Spinal cord (tissue), 10 donors: ENCODE results near the gene IL21R. TPM values are rescaled to one million over a fixed set of nuclear protein-coding genes. Genes with fewer than 3 reads are reported as not detected.

Source experiments
- DNase-seq, 6 donors: peaks; one replicate each; pipeline versions ENCODE4 v3.0.0 to v3.0.0-alpha.2; 2013 to 2015; ENCODE audit warnings: low spot score in 6 of 6, low read depth in 4 of 6
- H3K27ac ChIP-seq: one replicate; pipeline ENCODE4 v1.5.1; 2013; ENCODE audit warnings: low read depth, low read length, control low read depth
- H3K27me3 ChIP-seq: one replicate; pipeline ENCODE4 v1.6.1; 2013; ENCODE audit warnings: low read length; ENCODE audit not compliant: control insufficient read depth, insufficient read depth
- H3K36me3 ChIP-seq: one replicate; pipeline ENCODE4 v1.6.1; 2013; ENCODE audit warnings: low read length; ENCODE audit not compliant: control insufficient read depth, insufficient read depth
- H3K4me1 ChIP-seq: one replicate; pipeline ENCODE4 v1.6.1; 2013; ENCODE audit warnings: low read length; ENCODE audit not compliant: control insufficient read depth, insufficient read depth
- H3K4me3 ChIP-seq: one replicate; pipeline ENCODE4 v1.5.1; 2013; ENCODE audit warnings: low read depth, low read length, control low read depth
- H3K9me3 ChIP-seq: one replicate; pipeline ENCODE4 v1.6.1; 2013; ENCODE audit warnings: low read length; ENCODE audit not compliant: control insufficient read depth, insufficient read depth
- WGBS: methylation state at CpG from one replicate; pipeline ENCODE4 v1.1.5; 2013; ENCODE audit warnings: missing lambda C conversion rate; ENCODE audit not compliant: insufficient coverage; 5-methylcytosine and 5-hydroxymethylcytosine counted together
- polyA plus RNA-seq, 2 donors: library from polyadenylated mRNA; unstranded; fragments of 120-200 nt; gene quantifications; one replicate each; pipeline ENCODE4 v1.2.1, GENCODE V29; 2013; ENCODE audit not compliant: insufficient read length in 2 of 2
- total RNA-seq, 2 donors: library from RNA; depleted of rRNA in 1 of 2; stranded (reverse); fragments of 120-200 nt in 1 of 2; fragments of >200 nt in 1 of 2; gene quantifications; one replicate each; pipeline versions ENCODE4 v1.2.3 to v1.2.4, GENCODE V29; 2013 to 2014
- donor health status: healthy.

The IL21R gene
- total and polyA plus RNA-seq, 4 donors = 0.06 to 0.93 (median 0.35) TPM

- no peaks in the 10 kb centered on the region for H3K9me3 ChIP-seq
- 88% methylated on average over 9 of the region's 9 CpGs for WGBS
- H3K27ac ChIP-seq = no peak overlapping the region
- H3K36me3 ChIP-seq = peaks cover 4% of the 10 kb centered on the region
- H3K4me1 ChIP-seq = peaks cover 4% of the 10 kb centered on the region
- no peaks in the 10 kb centered on the region for H3K27me3 ChIP-seq
- H3K4me3 ChIP-seq = no peak overlapping the region
- DNase-seq = peak in 1 of 6 donors; percentile 2
Measured at GRCh38 chr16:27363797-27364196, 38.2 kb upstream of the IL21R start.

GRCh38 chr16:27364493-27365141 lies 37.4 kb upstream of the IL21R start:
- no peaks in the 10 kb centered on the region for H3K27me3 ChIP-seq
- DNase-seq = no peak
- H3K36me3 ChIP-seq = peaks cover 4% of the 10 kb centered on the region
- no peak overlapping the region for H3K4me3 ChIP-seq
- no peak overlapping the region for H3K27ac ChIP-seq
- 87% methylated on average over 5 of the region's 6 CpGs for WGBS
- H3K4me1 ChIP-seq = peaks cover 4% of the 10 kb centered on the region
- no peaks in the 10 kb centered on the region for H3K9me3 ChIP-seq

- Histone ChIP-seq H3K27me3 (no peaks in the 10 kb centered on the region), H3K36me3 (peaks cover 4% of the 10 kb centered on the region), H3K4me1 (peaks cover 4% of the 10 kb centered on the region), H3K9me3 (no peaks in the 10 kb centered on the region), H3K4me3 (no peak overlapping the region), H3K27ac (no peak overlapping the region)
- DNase-seq = no peak
- 85% methylated on average over 7 of the region's 7 CpGs for WGBS
Measured at GRCh38 chr16:27365142-27366089, 36.6 kb upstream of the IL21R start.

GRCh38 chr16:27366687-27367460 lies 35.1 kb upstream of the IL21R start:
- Histone ChIP-seq H3K27ac (no peak overlapping the region), H3K9me3 (no peaks in the 10 kb centered on the region), H3K4me3 (no peak overlapping the region), H3K36me3 (peaks cover 4% of the 10 kb centered on the region), H3K27me3 (no peaks in the 10 kb centered on the region), H3K4me1 (peaks cover 4% of the 10 kb centered on the region)
- no peak for DNase-seq
- WGBS = 77% methylated on average over 11 of the region's 14 CpGs

GRCh38 chr16:27367461-27368357 lies 34.3 kb upstream of the IL21R start:
- no peak overlapping the region for H3K27ac ChIP-seq
- H3K9me3 ChIP-seq = no peaks in the 10 kb centered on the region
- peaks cover 3% of the 10 kb centered on the region for H3K36me3 ChIP-seq
- DNase-seq = peak in 2 of 6 donors; percentile 26 to 50
- H3K27me3 ChIP-seq = no peaks in the 10 kb centered on the region
- WGBS = 57% methylated on average over 22 of the region's 27 CpGs
- no peak overlapping the region for H3K4me3 ChIP-seq
- H3K4me1 ChIP-seq = peaks cover 4% of the 10 kb centered on the region

GRCh38 chr16:27368358-27368722 lies 33.6 kb upstream of the IL21R start:
- DNase-seq = no peak
- no peak overlapping the region for H3K27ac ChIP-seq
- H3K4me3 ChIP-seq = no peak overlapping the region
- H3K36me3 ChIP-seq = no peaks in the 10 kb centered on the region
- peaks cover 4% of the 10 kb centered on the region for H3K4me1 ChIP-seq
- H3K27me3 ChIP-seq = no peaks in the 10 kb centered on the region
- 63% methylated on average over 3 of the region's 9 CpGs for WGBS
- H3K9me3 ChIP-seq = no peaks in the 10 kb centered on the region

- DNase-seq = no peak
- no peaks in the 10 kb centered on the region for H3K27me3 ChIP-seq
- H3K36me3 ChIP-seq = no peaks in the 10 kb centered on the region
- H3K4me3 ChIP-seq = no peak overlapping the region
- WGBS = 88% methylated on average over 3 of the region's 3 CpGs
- H3K9me3 ChIP-seq = no peaks in the 10 kb centered on the region
- no peak overlapping the region for H3K27ac ChIP-seq
- H3K4me1 ChIP-seq = peaks cover 4% of the 10 kb centered on the region
Measured at GRCh38 chr16:27369806-27370205, 32.2 kb upstream of the IL21R start.

- Histone ChIP-seq H3K27ac (no peak overlapping the region), H3K27me3 (no peaks in the 10 kb centered on the region), H3K36me3 (no peaks in the 10 kb centered on the region), H3K4me3 (no peak overlapping the region), H3K4me1 (peaks cover 4% of the 10 kb centered on the region), H3K9me3 (no peaks in the 10 kb centered on the region)
- DNase-seq = no peak
Measured at GRCh38 chr16:27370318-27370717, 31.7 kb upstream of the IL21R start.

- Histone ChIP-seq H3K27me3 (no peaks in the 10 kb centered on the region), H3K27ac (no peak overlapping the region), H3K9me3 (no peaks in the 10 kb centered on the region), H3K36me3 (no peaks in the 10 kb centered on the region), H3K4me3 (no peak overlapping the region), H3K4me1 (no peaks in the 10 kb centered on the region)
- 100% methylated on average over 1 of the region's 3 CpGs for WGBS
- DNase-seq = no peak
Measured at GRCh38 chr16:27373312-27373711, 28.7 kb upstream of the IL21R start.
